HG02571 (cell line): ENCODE measurements around the gene NLRX1.
"Not testable (repeated sequence)": the region's sequence is repeated elsewhere in the genome, so short reads cannot be mapped to it uniquely, and the experiment has no call there.

Experiments
- ATAC-seq: cut with Tn5 transposase; IDR thresholded peaks from one replicate; pipeline ENCODE4 v1.9.1; 2021; ENCODE audit warnings: mild to moderate bottlenecking, moderate library complexity; ENCODE audit not compliant: unreplicated experiment

NLRX1 gene

DNA sequence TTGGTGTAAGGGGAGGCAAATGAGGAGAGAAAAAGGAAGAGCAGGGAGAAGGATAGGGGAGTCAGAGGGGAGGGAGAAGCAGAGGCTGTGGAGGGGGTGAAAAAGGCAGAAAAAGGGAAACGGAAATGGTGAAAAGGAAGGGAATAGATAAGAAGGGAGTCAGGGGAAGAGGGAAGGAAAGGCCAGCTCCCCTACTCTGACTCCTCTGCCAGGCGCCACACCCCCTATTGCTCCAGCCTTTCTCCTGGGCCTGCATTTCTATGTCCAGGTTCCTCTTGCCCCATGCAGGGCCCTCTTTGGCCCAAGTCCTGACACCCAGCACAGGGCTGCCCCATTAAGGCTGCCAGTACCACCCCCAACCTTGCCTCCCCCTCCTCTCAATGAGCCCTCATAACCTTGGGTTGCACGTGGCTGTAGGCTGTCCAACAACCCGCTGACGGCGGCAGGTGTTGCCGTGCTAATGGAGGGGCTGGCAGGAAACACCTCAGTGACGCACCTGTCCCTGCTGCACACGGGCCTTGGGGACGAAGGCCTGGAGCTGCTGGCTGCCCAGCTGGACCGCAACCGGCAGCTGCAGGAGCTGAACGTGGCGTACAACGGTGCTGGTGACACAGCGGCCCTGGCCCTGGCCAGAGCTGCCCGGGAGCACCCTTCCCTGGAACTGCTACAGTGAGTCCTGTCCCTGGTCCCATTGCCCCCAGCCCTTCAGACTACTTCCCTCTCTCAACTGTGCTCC lies 13.3 kb downstream of the NLRX1 start:
- ATAC-seq, result no peak

DNA sequence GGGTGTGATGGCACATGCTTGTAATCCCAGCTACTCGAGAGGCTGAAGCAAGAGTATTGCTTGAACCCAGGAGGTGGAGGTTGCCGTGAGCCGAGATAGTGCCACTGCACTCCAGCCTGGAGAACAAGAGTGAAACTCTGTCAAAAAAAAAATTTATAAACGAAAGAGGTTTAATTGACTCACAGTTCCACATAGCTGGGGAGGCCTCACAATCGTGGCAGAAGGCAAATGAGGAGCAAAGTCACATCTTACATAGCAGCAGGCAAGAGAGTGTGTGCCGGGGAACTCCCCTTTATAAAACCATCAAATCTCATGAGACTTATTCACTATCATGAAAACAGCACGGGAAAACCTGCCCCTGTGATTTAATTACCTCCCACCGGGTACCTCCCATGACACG lies 15.9 kb downstream of the NLRX1 start:
- not testable (repeated sequence) for ATAC-seq

DNA sequence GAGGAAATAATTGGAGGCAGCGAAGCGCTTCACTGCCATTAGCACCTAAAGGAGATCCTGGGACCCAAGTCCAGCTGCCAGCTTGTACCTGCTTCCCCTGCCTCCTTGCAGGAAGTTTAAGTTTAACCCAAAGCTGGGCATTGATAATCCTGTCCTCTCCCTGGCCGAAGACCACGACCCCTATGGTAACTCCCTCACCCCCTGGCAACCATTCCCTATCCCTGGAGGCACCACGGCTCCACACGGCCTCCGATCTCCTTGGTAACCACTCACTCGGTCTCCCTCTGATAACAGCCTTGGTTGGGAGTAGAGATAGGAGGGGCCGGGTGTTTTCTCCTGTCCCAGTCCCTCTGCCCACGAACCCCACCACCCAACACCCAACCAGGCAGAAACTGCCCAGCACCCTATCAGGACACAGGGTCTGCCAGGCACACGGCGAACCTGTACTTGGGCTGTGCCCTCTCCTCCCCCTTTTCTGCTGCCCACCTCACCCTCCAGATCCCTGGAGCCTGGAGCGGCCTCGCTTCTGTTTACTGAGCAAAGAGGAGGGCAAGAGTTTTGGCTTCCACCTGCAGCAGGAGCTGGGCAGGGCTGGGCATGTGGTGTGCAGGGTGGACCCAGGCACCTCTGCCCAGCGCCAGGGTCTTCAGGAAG lies 17.6 kb downstream of the NLRX1 start:
- no peak for ATAC-seq

DNA sequence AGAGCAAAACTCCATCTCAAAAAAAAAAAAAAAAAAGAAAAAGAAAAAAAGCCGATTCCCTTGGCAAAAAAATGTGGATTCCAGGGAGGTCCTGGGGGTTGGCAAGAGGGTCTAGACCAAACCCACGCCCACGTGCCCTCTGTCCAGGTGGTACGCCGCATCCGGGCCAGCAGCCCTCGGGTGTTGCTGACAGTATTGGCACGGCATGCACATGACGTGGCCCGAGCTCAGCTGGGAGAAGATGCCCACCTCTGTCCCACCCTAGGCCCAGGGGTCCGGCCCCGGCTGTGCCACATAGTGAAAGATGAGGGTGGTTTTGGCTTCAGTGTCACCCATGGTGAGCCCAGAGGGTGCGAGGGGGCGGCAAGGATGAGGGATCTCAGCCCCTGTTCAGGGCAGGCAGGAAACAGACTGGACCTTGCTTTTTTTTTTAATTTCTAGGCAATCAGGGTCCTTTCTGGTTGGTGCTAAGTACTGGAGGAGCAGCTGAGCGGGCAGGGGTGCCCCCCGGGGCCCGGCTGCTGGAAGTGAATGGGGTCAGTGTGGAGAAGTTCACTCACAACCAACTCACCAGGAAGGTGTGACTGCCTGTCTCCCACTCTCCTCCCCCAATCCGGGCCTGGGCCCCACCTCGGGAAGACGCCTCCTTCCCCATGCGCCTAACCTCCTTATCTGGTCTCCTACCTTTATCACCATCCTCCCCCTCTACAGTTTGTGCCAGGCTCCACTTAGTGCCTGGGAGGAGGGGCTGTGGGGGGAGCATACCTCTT lies 18.8 kb downstream of the NLRX1 start:
- no peak for ATAC-seq

DNA sequence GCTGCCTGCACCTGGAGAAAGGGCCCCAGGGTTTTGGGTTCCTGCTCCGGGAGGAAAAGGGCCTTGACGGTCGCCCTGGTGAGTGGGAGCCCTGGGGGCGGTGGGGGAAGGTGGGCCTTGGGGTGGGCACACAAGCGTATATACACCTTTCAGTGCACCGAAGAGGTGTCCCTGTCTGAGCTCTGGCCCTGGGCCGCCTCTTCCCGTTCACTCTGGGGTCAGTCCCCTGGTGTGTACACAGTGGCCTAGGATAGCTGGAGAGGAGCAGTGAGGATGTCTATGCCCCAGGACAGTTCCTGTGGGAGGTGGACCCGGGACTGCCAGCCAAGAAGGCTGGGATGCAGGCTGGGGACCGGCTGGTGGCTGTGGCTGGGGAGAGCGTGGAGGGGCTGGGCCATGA lies 19.5 kb downstream of the NLRX1 start:
- no peak for ATAC-seq

DNA sequence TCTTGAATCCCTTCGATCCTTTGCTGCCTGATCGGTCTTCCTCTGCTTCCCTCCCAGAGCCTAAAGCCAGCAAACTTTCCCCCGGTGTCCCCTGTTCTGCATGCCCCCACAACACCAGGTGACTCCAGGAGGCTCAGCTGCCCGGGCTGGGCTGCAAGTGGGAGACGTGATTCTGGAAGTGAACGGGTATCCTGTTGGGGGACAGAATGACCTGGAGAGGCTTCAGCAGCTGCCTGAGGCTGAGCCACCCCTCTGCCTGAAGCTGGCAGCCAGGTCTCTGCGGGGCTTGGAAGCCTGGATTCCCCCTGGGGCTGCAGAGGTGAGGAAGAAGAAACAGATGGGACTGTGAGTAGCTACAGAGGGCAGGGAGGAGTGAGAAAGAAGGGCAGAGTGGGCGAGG lies 20.4 kb downstream of the NLRX1 start:
- no peak for ATAC-seq

GRCh38 chr11:119189393-119189792 lies 20.9 kb downstream of the NLRX1 start:
- ATAC-seq, result no peak

- no peak for ATAC-seq
Measured at GRCh38 chr11:119190531-119190930, 22.0 kb downstream of the NLRX1 start.

DNA sequence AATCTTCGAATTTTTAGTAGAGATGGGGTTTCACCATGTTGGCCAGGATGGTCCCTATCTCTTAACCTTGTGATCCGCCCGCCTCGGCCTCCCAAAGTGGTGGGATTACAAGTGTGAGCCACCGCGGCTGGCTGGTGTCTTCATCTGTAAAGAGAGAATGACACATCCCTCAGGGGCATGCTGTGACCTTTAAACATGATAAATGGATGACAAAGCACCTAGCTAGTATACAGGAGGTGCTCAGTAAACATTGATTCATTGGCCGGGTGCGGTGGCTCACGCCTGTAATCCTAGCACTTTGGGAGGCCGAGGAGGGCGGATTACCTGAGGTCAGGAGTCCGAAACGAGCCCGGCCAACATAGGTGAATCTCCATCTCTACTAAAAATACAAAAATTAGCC lies 22.7 kb downstream of the NLRX1 start:
- ATAC-seq, result not testable (repeated sequence)

GRCh38 chr11:119192111-119192510 lies 23.6 kb downstream of the NLRX1 start:
- no peak for ATAC-seq

- no peak for ATAC-seq
Measured at GRCh38 chr11:119193001-119193400, 24.5 kb downstream of the NLRX1 start.

DNA sequence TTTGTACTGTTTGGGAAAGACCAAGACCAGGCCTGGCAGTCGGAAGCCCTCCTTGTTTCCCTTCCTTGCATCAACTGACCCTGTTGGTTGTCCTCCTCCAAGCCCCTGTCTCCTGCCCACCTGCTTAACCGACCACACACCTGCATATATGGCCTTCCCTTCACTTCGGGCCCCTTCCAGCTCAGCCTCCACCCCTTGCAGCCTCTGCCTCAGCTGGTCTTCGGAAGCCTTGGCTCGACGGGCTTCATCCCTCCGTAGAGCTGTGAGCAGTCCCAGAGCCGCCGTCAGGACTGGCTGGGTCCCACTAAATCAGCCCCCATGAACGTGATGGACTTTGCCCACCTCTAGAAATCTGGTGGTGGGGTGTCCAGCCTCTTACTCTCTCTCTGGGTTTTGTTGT lies 25.1 kb downstream of the NLRX1 start:
- no peak for ATAC-seq

GRCh38 chr11:119194811-119195440 lies 26.4 kb downstream of the NLRX1 start:
- ATAC-seq, result no peak

GRCh38 chr11:119195680-119196079 lies 27.2 kb downstream of the NLRX1 start:
- ATAC-seq, result no peak

- no peak for ATAC-seq
Measured at GRCh38 chr11:119196833-119197483, 28.4 kb downstream of the NLRX1 start.

DNA sequence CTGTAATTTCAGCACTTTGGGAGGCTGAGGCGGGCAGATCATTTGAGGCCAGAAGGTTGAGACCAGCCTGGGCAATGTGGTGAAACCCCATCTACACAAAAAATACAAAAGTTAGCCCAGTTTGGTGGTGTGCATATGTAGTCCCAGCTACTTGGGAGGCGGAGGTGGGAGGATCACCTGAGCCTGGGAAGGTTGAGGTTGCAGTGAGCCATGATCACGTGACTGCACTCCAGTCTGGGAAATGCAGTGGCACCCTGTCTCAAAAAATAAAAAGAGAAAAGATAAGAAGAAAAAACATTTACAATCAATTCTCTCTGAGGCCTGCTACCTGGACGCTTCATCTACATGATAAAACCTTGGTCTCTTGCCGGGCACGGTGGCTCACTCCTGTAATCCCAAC lies 30.4 kb downstream of the NLRX1 start:
- ATAC-seq, result no peak

- ATAC-seq, result not testable (repeated sequence)
Measured at GRCh38 chr11:119201236-119201635, 32.7 kb downstream of the NLRX1 start.

GRCh38 chr11:119202554-119202953 lies 34.0 kb downstream of the NLRX1 start:
- ATAC-seq, result no peak

DNA sequence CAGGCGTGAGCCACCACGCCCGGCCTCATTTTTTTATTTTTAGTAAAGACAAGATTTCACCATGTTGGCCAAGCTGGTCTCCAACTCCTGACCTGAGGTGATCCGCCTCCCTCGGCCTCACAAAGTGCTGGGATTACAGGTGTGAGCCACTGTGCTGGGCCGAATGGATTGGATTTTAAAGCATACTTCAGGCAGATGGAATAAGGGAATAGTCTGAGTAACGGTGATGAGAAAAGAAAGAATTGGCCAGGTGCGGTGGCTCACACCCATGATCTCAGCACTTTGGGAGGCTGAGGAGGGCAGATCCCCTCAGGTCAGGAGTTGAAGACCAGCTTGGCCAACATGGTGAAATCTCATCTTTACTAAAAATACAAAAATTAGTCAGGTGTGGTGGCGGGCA lies 35.5 kb downstream of the NLRX1 start:
- ATAC-seq, result no peak

GRCh38 chr11:119205080-119205479 lies 36.6 kb downstream of the NLRX1 start:
- no peak for ATAC-seq
